Chondrocyte (in vitro differentiated cells): Measurements from ENCODE around the gene IRF2. TPM values are rescaled to one million over a fixed set of nuclear protein-coding genes. Genes with fewer than 3 reads are reported as not detected.

ENCODE experiments used
- DNase-seq: peaks from one replicate; pipeline ENCODE4 v3.0.0; 2021; ENCODE audit warnings: mixed read lengths, low spot score
- H3K27ac Mint-ChIP-seq: one replicate; pipeline ENCODE4 v1.8.0; 2021; ENCODE audit warnings: mild to moderate bottlenecking, moderate library complexity, mixed read lengths; ENCODE audit not compliant: unreplicated experiment
- H3K27me3 Mint-ChIP-seq: 2 replicates; pipeline ENCODE4 v1.8.0; 2021; ENCODE audit warnings: low read depth, mixed read lengths
- H3K36me3 Mint-ChIP-seq: 2 replicates; pipeline ENCODE4 v1.8.0; 2021; ENCODE audit warnings: low read depth, mixed read lengths
- H3K4me1 Mint-ChIP-seq: 2 replicates; pipeline ENCODE4 v1.8.0; 2021; ENCODE audit warnings: low read depth, mild to moderate bottlenecking, mixed read lengths
- H3K4me3 Mint-ChIP-seq: one replicate; pipeline ENCODE4 v1.8.0; 2021; ENCODE audit warnings: mild to moderate bottlenecking, moderate library complexity, mixed read lengths; ENCODE audit not compliant: unreplicated experiment
- H3K9me3 Mint-ChIP-seq: 2 replicates; pipeline ENCODE4 v1.8.0; 2021; ENCODE audit warnings: low read depth, mixed read lengths
- CTCF ChIP-seq: fragments of 200-600 bp; sonication (generic); IDR thresholded peaks from 2 replicates; pipeline ENCODE4 v1.5.0; 2021; ENCODE audit warnings: antibody characterized with exemption, mild to moderate bottlenecking, moderate library complexity
- total RNA-seq: library from RNA; stranded (reverse); gene quantifications from 3 replicates; pipeline ENCODE4 v1.2.1, GENCODE V29; 2021

The IRF2 gene
- total RNA-seq, 1 donor from 2014 or later: 13.2 TPM

- Mint-ChIP-seq H3K4me3 (no peak overlapping the region), H3K27ac (no peak overlapping the region)
Observed at GRCh38 chr4:184350213-184350817, 124.0 kb downstream of the IRF2 start.

DNA sequence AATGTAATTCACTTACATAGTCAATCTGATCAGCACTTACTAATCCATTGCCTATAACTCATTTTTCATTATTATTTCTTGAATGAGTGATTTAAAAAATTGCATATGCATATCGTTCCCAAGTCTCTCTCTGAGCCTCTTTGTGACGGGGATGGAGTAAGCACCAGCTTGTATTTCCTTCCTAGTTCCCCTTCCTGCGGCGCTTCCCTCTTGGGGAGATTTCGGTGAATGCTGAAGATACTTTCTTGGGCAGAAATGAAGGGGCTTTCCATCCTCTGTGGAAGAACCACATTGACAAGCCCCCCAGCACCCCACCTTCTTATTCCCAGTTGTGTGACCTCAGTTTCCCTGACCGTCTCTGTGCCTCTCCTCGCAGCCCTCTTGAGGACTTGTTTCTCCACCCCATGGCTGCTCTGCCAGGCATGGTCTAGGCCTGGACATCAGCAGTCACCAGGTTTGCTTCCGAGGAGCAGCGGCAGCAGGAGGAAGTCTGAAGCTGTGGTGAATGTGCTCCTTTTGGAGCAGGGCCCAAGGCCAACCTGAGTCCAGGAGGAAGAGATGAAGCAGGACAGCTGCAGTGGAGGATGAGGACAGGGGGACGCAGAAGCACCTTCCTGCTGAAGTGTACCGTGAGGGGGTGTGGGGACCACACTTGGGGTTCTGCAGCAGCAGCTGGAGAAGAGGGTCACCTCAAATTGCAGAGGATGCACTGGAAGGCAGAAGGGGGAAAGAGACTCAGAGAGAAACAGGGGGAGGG is 124.9 kb downstream of the IRF2 start:
- DNase-seq: no peak
- no peak overlapping the region for H3K27ac Mint-ChIP-seq
- peaks cover 4% of the 10 kb centered on the region for H3K9me3 Mint-ChIP-seq
- H3K4me3 Mint-ChIP-seq: no peak overlapping the region
- no peaks in the 10 kb centered on the region for H3K36me3 Mint-ChIP-seq
- TF ChIP-seq CTCF: no peak
- H3K4me1 Mint-ChIP-seq: peaks cover 5% of the 10 kb centered on the region
- H3K27me3 Mint-ChIP-seq: no peaks in the 10 kb centered on the region

More at GRCh38 chr4:184350213-184350817, 124.0 kb downstream of the IRF2 start:
- no peak for DNase-seq
- H3K36me3 Mint-ChIP-seq: no peaks in the 10 kb centered on the region
- no peak for TF ChIP-seq CTCF
- H3K4me1 Mint-ChIP-seq: peaks cover 11% of the 10 kb centered on the region
- H3K9me3 Mint-ChIP-seq: peaks cover 4% of the 10 kb centered on the region
- no peaks in the 10 kb centered on the region for H3K27me3 Mint-ChIP-seq

DNA sequence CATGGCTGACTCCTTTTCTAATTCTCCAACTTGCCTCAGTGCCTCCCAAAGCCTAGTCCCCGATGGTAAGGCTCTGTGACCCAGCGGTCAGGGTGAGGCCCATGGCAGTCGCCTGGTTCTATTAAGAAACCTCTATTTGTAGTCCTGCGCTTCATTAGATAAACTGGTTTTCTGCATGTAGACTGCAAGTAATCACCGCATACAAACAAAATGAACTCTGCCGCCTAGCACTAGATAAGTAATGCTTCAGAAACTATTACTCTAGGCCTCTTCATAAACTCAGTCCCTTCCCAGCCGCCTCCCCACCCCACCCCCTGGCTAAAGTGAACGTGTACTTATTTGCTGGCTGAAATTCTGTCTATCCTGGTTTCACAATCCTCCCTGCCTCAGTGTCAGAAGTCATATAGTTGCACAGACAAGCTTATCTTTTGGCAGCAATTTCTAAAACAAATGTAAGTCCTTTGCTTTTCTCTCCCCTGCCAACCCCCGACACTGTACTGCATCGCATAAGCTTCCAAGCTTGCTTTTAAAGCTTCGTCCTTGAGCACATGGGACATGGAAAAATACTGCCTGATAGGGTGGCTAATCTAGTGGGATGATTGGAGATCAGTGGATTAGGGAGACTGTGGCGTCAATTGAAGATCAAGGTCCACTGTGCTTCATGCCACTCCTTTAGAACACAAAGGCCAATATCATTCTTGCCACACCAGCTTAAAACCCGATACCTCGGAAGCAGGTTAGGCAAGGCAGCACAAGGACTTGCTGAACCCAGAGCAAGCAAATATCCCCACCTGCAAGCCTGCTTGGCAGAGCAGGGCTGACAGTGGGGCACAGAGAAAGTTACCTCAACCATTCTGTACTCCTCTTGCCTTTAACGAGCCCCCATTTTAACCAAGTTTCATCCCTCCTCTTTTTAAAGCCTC is 125.8 kb downstream of the IRF2 start:
- no peak for DNase-seq
- Mint-ChIP-seq H3K4me1 (peaks cover 11% of the 10 kb centered on the region), H3K9me3 (peaks cover 4% of the 10 kb centered on the region), H3K4me3 (no peak overlapping the region), H3K27me3 (no peaks in the 10 kb centered on the region), H3K36me3 (no peaks in the 10 kb centered on the region), H3K27ac (no peak overlapping the region)
- no peak for TF ChIP-seq CTCF

- no peak for DNase-seq
- Mint-ChIP-seq H3K27me3 (no peaks in the 10 kb centered on the region), H3K4me3 (no peak overlapping the region)
Observed at GRCh38 chr4:184347251-184348239, 126.8 kb downstream of the IRF2 start.

More at GRCh38 chr4:184347251-184348239, 126.8 kb downstream of the IRF2 start:
- H3K36me3 Mint-ChIP-seq: no peaks in the 10 kb centered on the region
- H3K27ac Mint-ChIP-seq: no peak overlapping the region
- H3K9me3 Mint-ChIP-seq: peaks cover 4% of the 10 kb centered on the region
- TF ChIP-seq CTCF: no peak
- H3K4me1 Mint-ChIP-seq: peaks cover 17% of the 10 kb centered on the region
